ENCODE results near the gene RASSF7. TPM values are rescaled to one million over a fixed set of nuclear protein-coding genes. Genes with fewer than 3 reads are reported as not detected.

Gene RASSF7
- total and polyA plus RNA-seq, 10 of the 15 experiments (the other 5 are each of a cell fraction or from before 2014, with no cell fraction given), result 0.39 to 29.7 (median 13.2) TPM

DNA sequence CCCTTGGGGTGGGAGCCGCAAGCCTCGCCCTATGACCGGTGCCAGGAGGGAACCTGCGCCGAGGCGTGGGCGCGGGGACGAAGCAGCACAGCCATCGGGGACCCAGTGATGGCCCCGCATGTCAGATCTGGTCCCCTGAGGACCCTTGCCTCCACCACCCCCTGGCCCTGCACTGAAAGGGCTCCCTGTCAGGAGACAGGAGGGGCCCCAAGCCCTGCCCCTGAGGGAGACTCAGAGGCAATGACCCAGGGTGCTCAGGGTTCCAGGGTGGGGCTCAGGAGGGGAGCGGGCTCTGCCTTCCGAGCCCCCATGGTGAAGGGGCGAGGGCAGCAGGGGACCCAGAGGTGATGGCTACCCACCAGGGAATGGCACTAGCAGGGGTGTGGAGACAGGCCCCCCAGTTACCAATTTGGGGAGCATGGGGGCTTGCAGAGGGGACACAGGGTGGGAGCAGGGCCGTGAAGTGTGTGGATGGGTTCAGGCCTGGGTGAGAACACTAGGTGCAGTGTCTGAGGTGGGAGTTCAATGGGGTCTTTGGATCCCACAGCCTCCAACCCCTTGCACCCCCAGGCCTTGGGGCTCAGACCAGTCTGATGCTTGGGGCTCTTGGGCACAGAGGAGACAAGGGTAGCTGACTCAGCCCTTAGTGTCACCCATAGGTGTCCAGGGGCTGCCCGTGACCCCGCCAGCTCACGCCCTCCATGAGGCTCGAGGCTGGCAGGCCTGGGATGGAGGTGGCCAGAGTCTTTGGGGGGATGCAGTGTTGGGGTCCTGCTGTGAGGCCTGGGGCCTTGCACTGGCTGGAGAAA is 22.9 kb upstream of the RASSF7 start:
- Histone ChIP-seq H3K9me3 (replicated peaks; ENCODE audit: control insufficient read depth, insufficient read depth, low read length) (no peaks in the 10 kb centered on the region), H3K79me2 (ENCODE audit: control insufficient read depth, insufficient read depth, low read length) (peaks cover 16% of the 10 kb centered on the region), H3K4me1 (ENCODE audit: control insufficient read depth, insufficient read depth, low read length) (peaks cover 28% of the 10 kb centered on the region), H3K9ac (ENCODE audit: control insufficient read depth, insufficient read depth, low read length) (peak overlapping the region; percentile 66), H4K20me1 (ENCODE audit: control insufficient read depth, insufficient read depth) (peaks cover 4% of the 10 kb centered on the region; the same call in 1 of the 2 replicates), H3K27ac (ENCODE audit: control insufficient read depth, insufficient read depth) (peak overlapping the region; percentile 69), H3K27me3 (replicated peaks in 1 of 2; ENCODE audit: control insufficient read depth in 2 of 2, insufficient read depth in 2 of 2, low read length in 1 of 2) (no peaks in the 10 kb centered on the region), H2AFZ (ENCODE audit: control insufficient read depth, low read depth, low read length) (peak overlapping the region; percentile 89), H3K4me2 (ENCODE audit: control insufficient read depth, insufficient read depth) (peak overlapping the region; percentile 100), H3K36me3 (ENCODE audit: control insufficient read depth in 2 of 2, insufficient read depth in 2 of 2, low read length in 1 of 2) (peaks cover 0 to 2% of the 10 kb centered on the region in 2 experiments; a peak in 2 of 4 replicates), H3K4me3 (peak overlapping the region; percentile 75)
- BruUV-seq (replicated peaks), result TSS peak; percentile 66
- in situ Hi-C loops (cut with MboI), result no loop called here
- SMC1A ChIA-PET (ENCODE audit: uncharacterized antibody, unreplicated experiment), result no interaction called here
- CTCF ChIA-PET, result interaction anchor here (1.2 kb wide), 1 partner anchor 17 kb away, joined by 3 read pairs; no protein-coding TSS in a partner anchor
- intact Hi-C loops (cut with micrococcal nuclease; ENCODE audit: unreplicated experiment), result loop anchor here (2.0 kb wide), 1 partner anchor 31 kb away; the partner anchor contains the start of gene RNH1
- 20% methylated on average over 17 of the region's 19 CpGs for WGBS (ENCODE audit: insufficient coverage, insufficient replicate concordance, low lambda C conversion rate, missing lambda C conversion rate)
- RAD21 ChIA-PET (ENCODE audit: unreplicated experiment), result no interaction called here
- POLR2A ChIA-PET, result interaction anchor here (2.5 kb wide), 1 partner anchor 38 kb away, joined by 15 read pairs; the partner anchor contains the start of gene PHRF1
- no peak for FAIRE-seq
- TF ChIP-seq SMARCA5 (IDR thresholded peaks at IDR 0.05) (0 out of 2 replicates have a peak, but pooled peaks have one; percentile 8), RUNX3 (IDR thresholded peaks at IDR 0.05; ENCODE audit: low read length) (no peak), YY1 (IDR thresholded peaks at IDR 0.05; ENCODE audit: low read depth, low read length) (0 out of 2 replicates have a peak, but pooled peaks have one; percentile 3), EGR1 (IDR thresholded peaks at IDR 0.05; ENCODE audit: borderline replicate concordance in 1 of 2, low read depth in 2 of 2, low read length in 2 of 2) (peak in 1 of 2 experiments; percentile 48; a peak in 1 of 3 replicates)
- TF ChIP-seq, protein P1, sequence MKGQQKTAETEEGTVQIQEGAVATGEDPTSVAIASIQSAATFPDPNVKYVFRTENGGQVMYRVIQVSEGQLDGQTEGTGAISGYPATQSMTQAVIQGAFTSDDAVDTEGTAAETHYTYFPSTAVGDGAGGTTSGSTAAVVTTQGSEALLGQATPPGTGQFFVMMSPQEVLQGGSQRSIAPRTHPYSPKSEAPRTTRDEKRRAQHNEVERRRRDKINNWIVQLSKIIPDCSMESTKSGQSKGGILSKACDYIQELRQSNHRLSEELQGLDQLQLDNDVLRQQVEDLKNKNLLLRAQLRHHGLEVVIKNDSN (IDR thresholded peaks at IDR 0.05; ENCODE audit: borderline replicate concordance, extremely low read length, insufficient read depth, low read depth, low read length), result no peak
- ATAC-seq, result no peak
- DNase-seq (ENCODE audit: low read depth, low spot score), result no peak

Data from GM12878 (cell line).